HUDEP-2 (cell line): Measurements from ENCODE around the gene GCNT1.
"Not testable (repeated sequence)": the region's sequence is repeated elsewhere in the genome, so short reads cannot be mapped to it uniquely, and the experiment has no call there.

Experiments used
- DNase-seq, 76 experiments: peaks; one replicate each; lab custom pipeline; 2025; ENCODE audit not compliant: unreplicated experiment in 76 of 76; lab: John Stamatoyannopoulos, UW

GCNT1 gene

DNA sequence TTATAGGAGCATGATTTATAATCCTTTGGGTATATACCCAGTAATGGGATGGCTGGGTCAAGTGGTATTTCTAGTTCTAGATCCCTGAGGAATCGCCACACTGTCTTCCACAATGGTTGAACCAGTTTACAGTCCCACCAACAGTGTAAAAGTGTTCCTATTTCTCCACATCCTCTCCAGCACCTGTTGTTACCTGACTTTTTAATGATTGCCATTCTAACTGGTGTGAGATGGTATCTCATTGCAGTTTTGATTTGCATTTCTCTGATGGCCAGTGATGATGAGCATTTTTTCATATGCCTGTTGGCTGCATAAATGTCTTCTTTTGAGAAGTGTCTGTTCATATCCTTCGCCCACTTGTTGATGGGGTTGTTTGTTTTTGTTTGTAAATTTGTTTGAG lies 20.4 kb downstream of the GCNT1 start:
- not testable (repeated sequence) for DNase-seq

GRCh38 chr9:76486151-76486550 lies 27.2 kb downstream of the GCNT1 start:
- DNase-seq, result peak in 1 of 76 experiments; percentile 3

DNA sequence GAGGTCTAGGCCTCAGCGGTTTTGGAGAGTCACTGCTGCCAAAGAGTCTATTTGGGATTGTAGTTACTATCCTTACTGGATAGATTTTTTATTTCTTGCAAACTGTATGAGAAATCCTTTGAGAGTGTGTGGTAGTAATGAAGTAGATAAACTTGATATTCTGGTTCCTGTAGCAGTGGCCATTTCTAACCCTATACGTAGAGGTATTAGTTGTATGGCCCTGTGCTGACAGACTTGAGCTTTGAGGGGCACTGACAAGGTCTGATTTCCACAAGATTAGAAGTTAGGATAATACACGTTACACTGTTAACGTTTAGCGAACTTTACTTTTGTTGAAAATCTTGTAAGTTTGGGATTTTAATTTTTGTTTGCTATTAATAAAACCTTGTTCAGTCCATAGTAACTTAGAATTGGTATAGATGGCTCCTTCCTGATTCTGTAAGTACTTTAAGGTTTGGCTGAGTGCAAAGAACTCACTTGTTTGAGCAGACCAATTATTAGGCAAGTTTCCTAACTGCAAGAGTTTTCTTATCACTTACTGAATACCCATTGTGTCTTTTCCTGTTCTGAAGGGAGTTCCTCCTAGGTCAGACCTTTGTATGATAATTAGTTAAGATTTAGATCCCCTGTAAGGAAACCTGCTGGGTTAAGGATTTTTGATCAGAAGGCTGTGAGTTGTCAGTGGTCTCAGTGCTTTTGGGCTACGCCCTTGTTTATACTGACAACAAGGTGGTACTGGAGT lies 31.4 kb downstream of the GCNT1 start:
- DNase-seq, result peak in 1 of 76 experiments; percentile 18

GRCh38 chr9:76491056-76491455 lies 32.1 kb downstream of the GCNT1 start:
- DNase-seq, result peak in 1 of 76 experiments; percentile 5

DNA sequence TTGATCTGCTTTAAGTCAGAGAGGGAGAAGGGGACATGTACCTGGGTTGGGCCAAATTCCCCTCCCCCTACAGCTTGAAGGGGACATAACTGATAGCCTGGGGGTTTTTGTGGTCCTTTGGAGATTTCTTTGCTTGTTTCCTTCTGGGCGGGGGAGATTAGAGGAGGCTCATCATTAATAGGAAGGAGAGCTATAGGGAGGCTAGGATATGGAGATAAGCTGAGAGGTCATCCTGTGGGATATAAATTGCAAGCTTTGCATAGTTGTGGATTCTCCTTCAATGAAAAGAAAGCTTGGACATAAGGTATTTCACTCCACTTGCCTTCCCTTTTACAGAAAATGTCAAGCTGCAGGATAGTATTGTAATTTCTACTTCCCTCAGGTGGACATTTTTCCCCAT lies 34.5 kb downstream of the GCNT1 start:
- not testable (repeated sequence) for DNase-seq

DNA sequence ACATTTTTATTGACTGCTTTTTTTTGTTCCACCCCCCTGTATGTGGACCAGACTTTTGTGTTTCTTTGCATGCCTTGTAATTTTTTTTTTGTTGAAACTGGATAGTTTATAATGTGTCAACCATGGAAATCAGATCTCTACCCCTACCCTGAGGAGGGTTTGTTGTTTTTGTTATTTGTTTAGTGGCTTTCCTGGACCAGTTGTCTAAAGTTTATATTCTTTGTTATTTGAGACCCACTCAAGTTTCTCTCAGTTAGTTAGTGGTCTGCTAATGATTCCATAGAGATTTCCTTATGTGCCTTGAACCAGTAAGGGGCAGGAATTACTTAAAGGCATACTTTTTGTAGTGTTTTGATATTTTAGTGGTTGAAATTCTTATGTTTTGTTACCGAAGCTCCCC lies 41.1 kb downstream of the GCNT1 start:
- DNase-seq, result no peak

DNA sequence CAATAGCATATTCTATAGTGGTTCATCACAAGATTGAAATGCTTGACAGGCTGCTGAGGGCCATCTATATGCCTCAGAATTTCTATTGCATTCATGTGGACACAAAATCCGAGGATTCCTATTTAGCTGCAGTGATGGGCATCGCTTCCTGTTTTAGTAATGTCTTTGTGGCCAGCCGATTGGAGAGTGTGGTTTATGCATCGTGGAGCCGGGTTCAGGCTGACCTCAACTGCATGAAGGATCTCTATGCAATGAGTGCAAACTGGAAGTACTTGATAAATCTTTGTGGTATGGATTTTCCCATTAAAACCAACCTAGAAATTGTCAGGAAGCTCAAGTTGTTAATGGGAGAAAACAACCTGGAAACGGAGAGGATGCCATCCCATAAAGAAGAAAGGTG lies 43.8 kb downstream of the GCNT1 start:
- DNase-seq, result no peak

DNA sequence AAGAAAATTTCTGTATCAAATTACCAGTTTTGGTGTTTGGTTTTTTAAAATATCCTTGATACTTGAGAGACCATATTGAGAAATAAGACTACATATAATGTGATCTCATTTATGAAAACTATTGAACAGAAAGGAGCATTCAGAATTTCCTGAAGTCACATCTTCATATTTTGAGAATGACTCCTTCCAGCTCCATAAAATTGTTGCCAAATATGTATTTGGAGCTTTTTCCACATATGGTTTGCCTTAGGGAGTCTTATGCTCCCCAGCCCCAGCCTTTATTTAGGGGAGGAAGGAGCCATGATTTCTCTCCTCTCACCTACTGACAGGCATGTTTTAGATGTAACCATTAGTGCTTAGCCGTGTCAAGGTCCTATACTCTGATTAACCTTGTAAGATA lies 51.1 kb downstream of the GCNT1 start:
- DNase-seq, result no peak

DNA sequence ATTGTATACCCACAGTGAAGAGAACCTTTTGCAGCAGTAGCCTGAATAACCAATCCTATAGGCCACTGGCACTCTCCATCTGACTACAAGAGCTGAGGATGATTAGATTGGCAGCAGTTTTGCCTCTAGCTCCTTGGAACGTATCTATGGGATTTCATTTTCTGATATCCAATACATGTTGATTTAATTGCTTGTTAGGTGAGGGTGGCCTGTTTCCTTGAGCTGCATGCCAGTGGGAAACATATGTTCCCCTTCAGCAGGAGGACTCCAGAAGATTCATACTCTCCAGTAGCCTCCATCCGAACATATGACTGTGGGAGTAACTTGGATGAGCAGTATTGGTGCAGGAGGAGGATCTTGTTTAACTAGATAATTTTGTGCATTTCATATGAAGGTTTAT lies 51.5 kb downstream of the GCNT1 start:
- no peak for DNase-seq

DNA sequence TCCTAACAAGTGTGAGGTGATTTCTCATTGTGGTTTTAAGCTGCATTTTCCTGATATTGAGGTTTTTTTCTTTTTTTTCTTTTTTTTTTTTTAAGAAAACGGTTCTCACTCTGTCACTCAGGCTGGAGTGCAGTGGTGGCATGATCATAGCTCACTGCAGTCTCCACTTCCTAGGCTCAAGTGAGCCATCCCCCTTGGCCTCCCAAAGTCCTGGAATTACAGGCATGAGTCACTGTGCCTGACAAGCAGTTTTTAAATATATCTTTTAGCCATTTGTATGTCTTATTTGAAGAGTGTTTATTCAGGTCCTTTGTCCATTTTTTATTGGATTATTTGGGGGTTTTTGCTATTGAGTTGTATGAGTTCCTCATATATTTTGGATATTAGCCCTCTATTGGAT lies 53.8 kb downstream of the GCNT1 start:
- DNase-seq, result no peak

- peak in 55 of 76 experiments; percentile 3 to 62 (median 29) for DNase-seq
Measured at GRCh38 chr9:76516350-76516749, 57.4 kb downstream of the GCNT1 start.

GRCh38 chr9:76516871-76517270 lies 57.9 kb downstream of the GCNT1 start:
- no peak for DNase-seq

GRCh38 chr9:76519075-76519835 lies 60.3 kb downstream of the GCNT1 start:
- no peak for DNase-seq

DNA sequence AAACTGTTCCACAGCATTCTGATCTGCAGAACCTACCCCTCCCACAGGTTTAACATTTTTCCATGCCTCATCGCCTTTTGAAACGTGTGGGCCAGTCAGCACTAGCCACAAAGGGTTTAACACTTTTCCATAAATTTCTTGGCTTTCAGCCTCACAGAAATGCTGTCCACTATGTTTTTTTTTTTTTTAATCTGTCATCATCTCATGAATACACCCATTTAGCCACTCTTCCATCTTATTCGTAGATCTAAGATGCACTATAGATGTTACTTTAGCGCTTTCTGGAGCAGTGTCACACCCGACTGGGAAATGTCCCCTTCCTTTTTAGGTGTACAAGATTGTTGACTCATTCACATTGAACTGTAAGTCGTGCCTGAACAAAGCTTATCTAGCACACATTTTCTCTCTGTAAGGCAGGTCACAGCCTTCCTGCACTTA lies 62.3 kb downstream of the GCNT1 start:
- no peak for DNase-seq

DNA sequence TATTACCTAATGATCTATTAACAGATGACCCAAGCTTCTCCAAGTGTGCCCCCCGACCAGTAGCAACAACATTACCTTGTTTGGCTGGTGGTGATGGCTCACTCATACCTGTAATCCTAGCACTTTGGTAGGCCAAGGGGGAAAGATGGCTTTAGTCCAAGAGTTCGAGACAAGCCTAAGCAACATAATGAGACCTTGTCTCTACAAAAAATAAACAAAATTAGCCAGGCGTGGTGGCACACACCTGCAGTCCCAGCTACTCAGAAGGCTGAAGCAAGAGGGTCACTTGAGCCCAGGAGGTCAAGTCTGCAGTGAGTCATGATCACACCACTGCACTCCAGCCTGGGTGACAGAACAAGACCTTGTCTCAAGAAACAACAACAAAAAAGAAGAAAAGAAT lies 62.9 kb downstream of the GCNT1 start:
- DNase-seq, result peak in 1 of 76 experiments; percentile 8

DNA sequence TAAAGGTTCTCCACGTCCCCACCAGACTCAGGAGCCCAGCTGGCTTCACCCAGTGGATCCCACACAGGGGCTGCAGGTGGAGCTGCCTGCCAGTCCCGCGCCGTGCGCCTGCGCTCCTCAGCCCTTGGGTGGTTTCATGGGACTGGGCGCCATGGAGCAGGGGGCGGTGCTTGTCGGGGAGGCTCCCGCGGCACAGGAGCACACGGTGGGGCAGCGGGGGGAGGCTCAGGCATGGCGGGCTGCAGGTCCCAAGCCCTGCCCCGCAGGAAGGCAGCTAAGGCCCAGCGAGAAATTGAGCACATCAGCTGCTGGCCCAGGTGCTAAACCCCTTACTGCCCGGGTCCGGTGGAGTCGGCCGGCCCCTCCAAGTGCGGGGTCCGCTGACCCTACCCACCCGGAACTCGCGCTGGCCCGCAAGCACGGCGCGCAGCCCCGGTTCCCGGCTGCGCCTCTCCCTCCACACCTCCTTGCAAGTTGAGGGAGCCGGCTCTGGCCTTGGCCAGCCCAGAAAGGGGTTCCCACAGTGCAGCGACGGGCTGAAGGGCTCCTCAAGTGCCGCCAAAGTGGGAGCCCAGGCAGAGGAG lies 64.7 kb downstream of the GCNT1 start:
- not testable (repeated sequence) for DNase-seq

GRCh38 chr9:76525196-76525595 lies 66.2 kb downstream of the GCNT1 start:
- DNase-seq, result no peak

DNA sequence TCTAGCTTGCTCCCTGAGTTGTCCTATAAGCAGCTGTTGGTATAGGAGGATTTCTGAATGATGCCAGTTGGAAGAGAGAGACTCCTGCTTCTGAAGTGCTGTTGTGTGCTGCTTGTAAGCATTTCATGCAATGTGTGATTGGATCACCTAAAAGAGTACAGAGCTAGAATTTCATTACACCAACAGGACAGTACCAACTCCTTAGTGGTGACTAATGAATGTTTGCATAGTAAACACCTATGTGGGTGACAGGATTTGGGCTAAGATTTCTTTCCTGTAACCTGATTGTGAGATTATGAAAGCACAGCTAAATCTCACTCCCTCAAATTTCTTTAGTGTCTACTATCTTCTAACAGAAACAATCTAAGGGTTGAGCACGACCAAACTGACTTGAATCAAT lies 67.0 kb downstream of the GCNT1 start:
- no peak for DNase-seq

GRCh38 chr9:76528056-76528455 lies 69.1 kb downstream of the GCNT1 start:
- no peak for DNase-seq

DNA sequence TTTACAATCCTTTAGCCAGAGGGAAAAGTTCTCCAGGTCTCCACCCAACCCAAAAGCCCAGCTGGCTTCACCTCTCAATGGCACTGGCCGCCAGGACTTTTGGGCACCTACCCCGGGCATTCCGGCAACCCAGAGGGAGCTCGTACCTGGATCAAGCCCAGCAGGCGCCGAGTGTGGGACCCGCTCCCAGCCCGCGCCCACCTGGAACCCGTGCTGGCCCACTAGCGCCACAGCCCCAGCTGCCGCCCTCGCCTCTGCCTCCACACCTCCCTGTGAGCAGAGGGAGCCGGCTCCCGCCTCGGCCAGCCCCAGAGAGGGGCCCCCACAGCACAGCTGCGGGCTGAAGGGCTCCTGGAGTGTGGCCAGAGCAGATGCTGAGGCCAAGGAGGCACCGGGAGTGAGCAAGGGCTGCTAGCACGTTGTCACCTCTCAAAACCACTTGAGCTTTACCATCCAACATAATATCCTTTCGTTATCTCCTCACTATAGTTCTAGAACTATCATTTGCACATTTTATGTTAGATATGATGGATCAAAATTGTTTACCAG lies 69.7 kb downstream of the GCNT1 start:
- DNase-seq, result no peak

GRCh38 chr9:76529653-76530052 lies 70.7 kb downstream of the GCNT1 start:
- DNase-seq, result no peak
